Gastrocnemius medialis (tissue), 4 donors: ENCODE measurements around the gene ACR. TPM values are rescaled to one million over a fixed set of nuclear protein-coding genes. Genes with fewer than 3 reads are reported as not detected.
"Not testable (repeated sequence)": the region's sequence is repeated elsewhere in the genome, so short reads cannot be mapped to it uniquely, and the experiment has no call there.

ENCODE experiments used
- ATAC-seq, 2 donors: fragments of 150-250 bp; one replicate each; pipeline ENCODE4 v1.9.1; 2016
- DNase-seq, 2 donors: peaks; one replicate each; pipeline ENCODE4 v3.0.0-alpha.2; 2019
- H3K27ac ChIP-seq, 4 donors: fragments of 200-600 bp; sonication (generic); 1 replicate in 1 of 4; 2 replicates in 3 of 4; pipeline ENCODE4 v1.5.1; 2016 to 2018; ENCODE audit warnings: mild to moderate bottlenecking in 2 of 4, moderate library complexity in 1 of 4
- H3K27me3 ChIP-seq, 3 donors: fragments of 200-600 bp; sonication (generic) in 2 of 3; 1 replicate in 1 of 3; 2 replicates in 2 of 3; pipeline versions ENCODE4 v1.5.1 to v1.6.0; 2016 to 2019; ENCODE audit warnings: mild to moderate bottlenecking in 1 of 3, moderate library complexity in 1 of 3
- H3K36me3 ChIP-seq, 2 donors: fragments of 200-600 bp; sonication (generic) in 1 of 2; one replicate each; pipeline ENCODE4 v1.5.1; 2017 to 2018
- H3K4me1 ChIP-seq, 2 donors: fragments of 200-600 bp; sonication (generic) in 1 of 2; one replicate each; pipeline ENCODE4 v1.5.1; 2016 to 2017; ENCODE audit warnings: mild to moderate bottlenecking in 2 of 2
- H3K4me3 ChIP-seq, 4 donors: fragments of 200-600 bp; sonication (generic) in 3 of 4; 1 replicate in 1 of 4; 2 replicates in 3 of 4; pipeline ENCODE4 v1.5.1; 2016 to 2019; ENCODE audit warnings: mild to moderate bottlenecking in 2 of 4
- H3K9me3 ChIP-seq, 3 donors: fragments of 200-600 bp; sonication (generic) in 2 of 3; 1 replicate in 1 of 3; 2 replicates in 2 of 3; pipeline ENCODE4 v1.5.1; 2016 to 2019
- in situ Hi-C, 4 donors: fragments of 200-750 bp; cut with MboI; loops; one replicate each; pipeline versions ENCODE4 v1.15.0 to v1.8.0; 2017; ENCODE audit warnings: low sequenced_read_pairs in 4 of 4
- intact Hi-C: fragments of 100-400 bp; cut with DNase I; formaldehyde crosslinking; loops from one replicate; pipeline ENCODE4 v1.15.1; 2023; ENCODE audit warnings: low total_unique reads
- total RNA-seq, 4 donors: library from RNA; depleted of rRNA; stranded (reverse); fragments of >200 nt; gene quantifications; one replicate each; pipeline versions ENCODE4 v1.1.0 to v1.2.3, GENCODE V29; 2016
- TF ChIP-seq, protein P1 (sequence below), 5 experiments: fragments of 450-650 bp in 3 of 5; fragments of 200-600 bp in 2 of 5; sonication (generic) in 2 of 5; IDR thresholded peaks in 4 of 5; conservative IDR thresholded peaks in 1 of 5; 1 replicate in 4 of 5; 2 replicates in 1 of 5; pipeline ENCODE4 v1.5.1; 2016 to 2019; ENCODE audit warnings: antibody characterized with exemption in 5 of 5, mild to moderate bottlenecking in 3 of 5, moderate library complexity in 3 of 5

ACR gene
- total RNA-seq, 4 donors from 2014 or later: not detected

GRCh38 chr22:50749302-50750074 lies 11.5 kb downstream of the ACR start:
- DNase-seq, H3K4me1 ChIP-seq, H3K27me3 ChIP-seq, H3K36me3 ChIP-seq, in situ Hi-C loops, ATAC-seq, H3K9me3 ChIP-seq, H3K27ac ChIP-seq, intact Hi-C loops, H3K4me3 ChIP-seq: not testable (repeated sequence)

GRCh38 chr22:50755251-50755650 lies 17.2 kb downstream of the ACR start:
- DNase-seq, intact Hi-C loops, H3K4me1 ChIP-seq, H3K4me3 ChIP-seq, ATAC-seq, H3K27me3 ChIP-seq, H3K9me3 ChIP-seq, H3K36me3 ChIP-seq, H3K27ac ChIP-seq, in situ Hi-C loops: not testable (repeated sequence)

GRCh38 chr22:50756406-50756805 lies 18.4 kb downstream of the ACR start:
- in situ Hi-C loops, H3K9me3 ChIP-seq, H3K4me1 ChIP-seq, intact Hi-C loops, DNase-seq, H3K27ac ChIP-seq, H3K36me3 ChIP-seq, H3K27me3 ChIP-seq, ATAC-seq: not testable (repeated sequence)
- peak overlapping the region in 1 of 4 donors; percentile 48 for H3K4me3 ChIP-seq

- H3K4me3 ChIP-seq: peak overlapping the region; percentile 48 to 57 (median 54)
- H3K27ac ChIP-seq: peak overlapping the region in 2 of 4 donors; percentile 31 to 68
- ATAC-seq, DNase-seq, H3K36me3 ChIP-seq, intact Hi-C loops, in situ Hi-C loops, H3K27me3 ChIP-seq, H3K9me3 ChIP-seq, H3K4me1 ChIP-seq: not testable (repeated sequence)
- TF ChIP-seq, protein P1, sequence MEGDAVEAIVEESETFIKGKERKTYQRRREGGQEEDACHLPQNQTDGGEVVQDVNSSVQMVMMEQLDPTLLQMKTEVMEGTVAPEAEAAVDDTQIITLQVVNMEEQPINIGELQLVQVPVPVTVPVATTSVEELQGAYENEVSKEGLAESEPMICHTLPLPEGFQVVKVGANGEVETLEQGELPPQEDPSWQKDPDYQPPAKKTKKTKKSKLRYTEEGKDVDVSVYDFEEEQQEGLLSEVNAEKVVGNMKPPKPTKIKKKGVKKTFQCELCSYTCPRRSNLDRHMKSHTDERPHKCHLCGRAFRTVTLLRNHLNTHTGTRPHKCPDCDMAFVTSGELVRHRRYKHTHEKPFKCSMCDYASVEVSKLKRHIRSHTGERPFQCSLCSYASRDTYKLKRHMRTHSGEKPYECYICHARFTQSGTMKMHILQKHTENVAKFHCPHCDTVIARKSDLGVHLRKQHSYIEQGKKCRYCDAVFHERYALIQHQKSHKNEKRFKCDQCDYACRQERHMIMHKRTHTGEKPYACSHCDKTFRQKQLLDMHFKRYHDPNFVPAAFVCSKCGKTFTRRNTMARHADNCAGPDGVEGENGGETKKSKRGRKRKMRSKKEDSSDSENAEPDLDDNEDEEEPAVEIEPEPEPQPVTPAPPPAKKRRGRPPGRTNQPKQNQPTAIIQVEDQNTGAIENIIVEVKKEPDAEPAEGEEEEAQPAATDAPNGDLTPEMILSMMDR (IDR thresholded peaks at IDR 0.05 in 4 of 5, conservative IDR thresholded peaks at IDR 0.05 in 1 of 5): peak in 1 of 5 experiments; percentile 32
Observed at GRCh38 chr22:50756949-50757491, 19.0 kb downstream of the ACR start.

DNA sequence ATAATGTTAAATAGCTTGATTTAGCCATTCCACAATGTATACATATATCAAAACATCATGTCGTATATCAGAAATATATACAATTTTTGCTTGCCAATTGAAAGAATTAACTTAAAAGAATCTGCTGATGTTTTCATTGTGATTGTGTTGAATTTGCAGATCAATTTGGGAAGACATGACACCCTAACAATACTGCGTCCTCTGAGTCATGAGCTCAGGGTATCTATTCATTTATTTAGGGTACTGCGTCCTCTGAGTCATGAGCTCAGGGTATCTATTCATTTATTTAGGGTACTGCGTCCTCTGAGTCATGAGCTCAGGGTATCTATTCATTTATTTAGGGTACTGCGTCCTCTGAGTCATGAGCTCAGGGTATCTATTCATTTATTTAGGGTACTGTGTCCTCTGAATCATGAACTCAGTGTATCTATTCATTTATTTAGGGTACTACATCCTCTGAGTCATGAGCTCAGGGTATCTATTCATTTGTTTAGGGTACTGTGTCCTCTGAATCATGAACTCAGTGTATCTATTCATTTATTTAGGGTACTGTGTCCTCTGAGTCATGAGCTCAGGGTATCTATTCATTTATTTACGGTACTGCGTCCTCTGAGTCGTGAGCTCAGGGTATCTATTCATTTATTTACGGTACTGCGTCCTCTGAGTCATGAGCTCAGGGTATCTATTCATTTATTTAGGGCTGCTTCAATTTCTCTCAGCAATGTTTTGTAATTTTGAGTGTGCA lies 21.8 kb downstream of the ACR start:
- H3K9me3 ChIP-seq, H3K27me3 ChIP-seq, H3K4me3 ChIP-seq, H3K27ac ChIP-seq, in situ Hi-C loops, ATAC-seq, H3K36me3 ChIP-seq, H3K4me1 ChIP-seq, intact Hi-C loops, DNase-seq: not testable (repeated sequence)

- DNase-seq, in situ Hi-C loops, H3K9me3 ChIP-seq, ATAC-seq, H3K36me3 ChIP-seq, intact Hi-C loops, H3K4me3 ChIP-seq, H3K4me1 ChIP-seq, H3K27ac ChIP-seq, H3K27me3 ChIP-seq: not testable (repeated sequence)
Observed at GRCh38 chr22:50761829-50762228, 23.8 kb downstream of the ACR start.

- H3K36me3 ChIP-seq, DNase-seq, H3K27ac ChIP-seq, H3K27me3 ChIP-seq, H3K4me1 ChIP-seq, H3K9me3 ChIP-seq, ATAC-seq, intact Hi-C loops, H3K4me3 ChIP-seq, in situ Hi-C loops: not testable (repeated sequence)
Observed at GRCh38 chr22:50764288-50764687, 26.3 kb downstream of the ACR start.

GRCh38 chr22:50775132-50775531 lies 37.1 kb downstream of the ACR start:
- H3K4me1 ChIP-seq, intact Hi-C loops, H3K36me3 ChIP-seq, H3K27ac ChIP-seq, H3K9me3 ChIP-seq, H3K4me3 ChIP-seq, H3K27me3 ChIP-seq, DNase-seq, in situ Hi-C loops, ATAC-seq: not testable (repeated sequence)

DNA sequence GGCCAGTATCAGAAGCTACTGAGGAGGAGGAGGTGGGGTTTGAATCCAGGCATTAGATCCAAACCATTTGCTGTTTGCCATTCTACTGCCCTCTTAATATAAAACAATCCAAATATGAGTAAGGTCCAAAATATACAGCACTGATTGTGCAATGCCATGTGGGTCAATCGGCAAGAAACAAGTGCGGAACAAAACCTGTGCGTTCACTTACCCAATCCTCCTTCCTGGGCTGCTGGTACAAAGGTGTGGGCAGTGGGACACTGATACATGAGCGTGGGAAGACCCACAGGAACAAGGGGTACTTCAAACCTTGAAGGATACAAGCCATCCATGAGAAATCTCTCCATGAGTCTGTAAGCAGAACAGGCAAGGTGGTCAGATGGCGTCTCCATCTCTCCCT lies 39.6 kb downstream of the ACR start:
- H3K36me3 ChIP-seq, ATAC-seq, H3K4me3 ChIP-seq, H3K4me1 ChIP-seq, in situ Hi-C loops, H3K9me3 ChIP-seq, H3K27me3 ChIP-seq, intact Hi-C loops, H3K27ac ChIP-seq, DNase-seq: not testable (repeated sequence)

- H3K9me3 ChIP-seq, H3K4me3 ChIP-seq, H3K4me1 ChIP-seq, H3K27ac ChIP-seq, H3K36me3 ChIP-seq, in situ Hi-C loops, DNase-seq, ATAC-seq, intact Hi-C loops, H3K27me3 ChIP-seq: not testable (repeated sequence)
Observed at GRCh38 chr22:50780244-50780643, 42.2 kb downstream of the ACR start.
